ENCODE results near the gene DGCR6. TPM values are rescaled to one million over a fixed set of nuclear protein-coding genes. Genes with fewer than 3 reads are reported as not detected.
"Not testable (repeated sequence)": the region's sequence is repeated elsewhere in the genome, so short reads cannot be mapped to it uniquely, and the experiment has no call there.

The DGCR6 gene
- total and polyA plus RNA-seq, 9 donors = 0.28 to 4.9 (median 0.90) TPM

GRCh38 chr22:18947905-18948304, 41.8 kb downstream of the DGCR6 start:
- intact Hi-C loops (cut with DNase I) = no loop called here
- Histone ChIP-seq H3K4me1 (ENCODE audit: insufficient read depth) (no peaks in the 10 kb centered on the region), H3K27me3 (no peaks in the 10 kb centered on the region), H3K27ac (no peak overlapping the region), H3K4me3 (no peak overlapping the region), H3K36me3 (no peaks in the 10 kb centered on the region), H3K9me3 (no peaks in the 10 kb centered on the region)
- 59 to 74% (median 60%) methylated on average over 12 of the region's 12 CpGs for WGBS, 3 donors
- no peak for DNase-seq
- TF ChIP-seq EP300 (IDR thresholded peaks at IDR 0.05) (no peak), CTCF (IDR thresholded peaks at IDR 0.05) (no peak), POLR2A (IDR thresholded peaks at IDR 0.05) (no peak)

GRCh38 chr22:18950141-18950540, 44.0 kb downstream of the DGCR6 start:
- Histone ChIP-seq H3K9me3 (no peaks in the 10 kb centered on the region), H3K4me3 (no peak overlapping the region), H3K27me3 (no peaks in the 10 kb centered on the region), H3K36me3 (no peaks in the 10 kb centered on the region), H3K27ac (no peak overlapping the region), H3K4me1 (ENCODE audit: insufficient read depth) (no peaks in the 10 kb centered on the region)
- TF ChIP-seq CTCF (IDR thresholded peaks at IDR 0.05) (no peak), EP300 (IDR thresholded peaks at IDR 0.05) (no peak), POLR2A (IDR thresholded peaks at IDR 0.05) (no peak)
- peak in 2 of 5 donors; percentile 3 to 8 for DNase-seq
- WGBS, 3 donors = 65 to 90% (median 69%) methylated on average over 5 of the region's 5 CpGs
- intact Hi-C loops (cut with DNase I) = loop anchor here in 1 of 4 donors (10.0 kb wide), 1 partner anchor 665 kb away; no protein-coding TSS in a partner anchor

- no peaks in the 10 kb centered on the region for H3K36me3 ChIP-seq
- no peaks in the 10 kb centered on the region for H3K27me3 ChIP-seq
- WGBS, 3 donors = 55 to 79% (median 65%) methylated on average over 6 of the region's 6 CpGs
- H3K27ac ChIP-seq = no peak overlapping the region
- no peaks in the 10 kb centered on the region for H3K4me1 ChIP-seq (ENCODE audit: insufficient read depth)
- peak in 2 of 5 donors; percentile 4 to 5 for DNase-seq
- no peak for TF ChIP-seq EP300 (IDR thresholded peaks at IDR 0.05)
- TF ChIP-seq CTCF (IDR thresholded peaks at IDR 0.05) = no peak
- TF ChIP-seq POLR2A (IDR thresholded peaks at IDR 0.05) = no peak
- H3K4me3 ChIP-seq = no peak overlapping the region
- H3K9me3 ChIP-seq = no peaks in the 10 kb centered on the region
- intact Hi-C loops (cut with DNase I) = loop anchor here in 1 of 4 donors (10.0 kb wide), 1 partner anchor 663 kb away; no protein-coding TSS in a partner anchor
Observed at GRCh38 chr22:18952022-18952421, 45.9 kb downstream of the DGCR6 start.

- DNase-seq = peak in 2 of 5 donors; percentile 5 to 26
- H3K27ac ChIP-seq; H3K27me3 ChIP-seq; H3K36me3 ChIP-seq; H3K4me1 ChIP-seq (ENCODE audit: insufficient read depth); H3K4me3 ChIP-seq; H3K9me3 ChIP-seq: not testable (repeated sequence)
- WGBS, 3 donors = 37 to 47% (median 46%) methylated on average over 9 to 14 of the region's 14 CpGs
- intact Hi-C loops (cut with DNase I) = loop anchor here in 1 of 4 donors (10.0 kb wide), 1 partner anchor 662 kb away; no protein-coding TSS in a partner anchor
Observed at GRCh38 chr22:18953128-18953527, 47.0 kb downstream of the DGCR6 start.

GRCh38 chr22:18954303-18954989, 48.3 kb downstream of the DGCR6 start:
- not testable (repeated sequence) for H3K36me3 ChIP-seq; H3K9me3 ChIP-seq; H3K4me3 ChIP-seq; H3K4me1 ChIP-seq (ENCODE audit: insufficient read depth); H3K27me3 ChIP-seq; H3K27ac ChIP-seq
- peak; percentile 31 to 48 (median 44) for TF ChIP-seq CTCF (IDR thresholded peaks at IDR 0.05)
- whole genome bisulfite sequencing, 3 donors = 0 to 14% (median 8%) methylated on average over 1 to 13 of the region's 14 CpGs
- intact Hi-C loops (cut with DNase I) = loop anchor here in 1 of 4 donors (10.0 kb wide), 1 partner anchor 660 kb away; no protein-coding TSS in a partner anchor
- peak; percentile 22 to 79 (median 44) for DNase-seq
